HTR-8/SVneo (cell line): ENCODE results near the gene RFX1.
"Not testable (repeated sequence)": the region's sequence is repeated elsewhere in the genome, so short reads cannot be mapped to it uniquely, and the experiment has no call there.

Experiments used
- DNase-seq: peaks from one replicate; pipeline ENCODE4 v3.0.0; 2011; ENCODE audit warnings: low spot score, mixed read lengths; ENCODE audit not compliant: insufficient read length
- FAIRE-seq: peaks from 2 replicates; lab custom pipeline; 2011; peaks lifted over from hg19 to GRCh38; lab: Jason Lieb, UNC

Gene RFX1

GRCh38 chr19:13981467-13981866 lies 24.7 kb downstream of the RFX1 start:
- DNase-seq (no peak), FAIRE-seq (no peak)

- DNase-seq: no peak
- no peak for FAIRE-seq
These were observed 25.1 kb downstream of the RFX1 start for GRCh38 chr19:13981021-13981420.

GRCh38 chr19:13980340-13980739 lies 25.8 kb downstream of the RFX1 start:
- DNase-seq: no peak

GRCh38 chr19:13979686-13980085 lies 26.4 kb downstream of the RFX1 start:
- DNase-seq (no peak), FAIRE-seq (no peak)

More at GRCh38 chr19:13980340-13980739, 25.8 kb downstream of the RFX1 start:
- FAIRE-seq: no peak

- no peak for FAIRE-seq
These were observed 26.9 kb downstream of the RFX1 start for GRCh38 chr19:13979244-13979615.

GRCh38 chr19:13978351-13979243 lies 27.5 kb downstream of the RFX1 start:
- FAIRE-seq (no peak), DNase-seq (no peak)

More at GRCh38 chr19:13979244-13979615, 26.9 kb downstream of the RFX1 start:
- DNase-seq: no peak

- DNase-seq (no peak), FAIRE-seq (no peak)
These were observed 28.3 kb downstream of the RFX1 start for GRCh38 chr19:13977803-13978202.

- DNase-seq: no peak
- FAIRE-seq: no peak
These were observed 29.7 kb downstream of the RFX1 start for GRCh38 chr19:13976446-13976845.

- no peak for DNase-seq
- FAIRE-seq: no peak
These were observed 30.2 kb downstream of the RFX1 start for GRCh38 chr19:13975870-13976269.

GRCh38 chr19:13974073-13974472 lies 32.0 kb downstream of the RFX1 start:
- FAIRE-seq: no peak

GRCh38 chr19:13973479-13973878 lies 32.6 kb downstream of the RFX1 start:
- FAIRE-seq, DNase-seq: not testable (repeated sequence)

More at GRCh38 chr19:13974073-13974472, 32.0 kb downstream of the RFX1 start:
- no peak for DNase-seq

- FAIRE-seq: peak; percentile 76
These were observed 33.6 kb downstream of the RFX1 start for GRCh38 chr19:13972368-13973155.

GRCh38 chr19:13971868-13972267 lies 34.3 kb downstream of the RFX1 start:
- not testable (repeated sequence) for FAIRE-seq, DNase-seq

More at GRCh38 chr19:13972368-13973155, 33.6 kb downstream of the RFX1 start:
- DNase-seq: no peak

- FAIRE-seq (no peak), DNase-seq (no peak)
These were observed 36.2 kb downstream of the RFX1 start for GRCh38 chr19:13969897-13970296.

- FAIRE-seq (no peak), DNase-seq (no peak)
These were observed 37.1 kb downstream of the RFX1 start for GRCh38 chr19:13968999-13969398.

GRCh38 chr19:13968383-13968935 lies 37.7 kb downstream of the RFX1 start:
- DNase-seq (no peak), FAIRE-seq (no peak)

- FAIRE-seq, DNase-seq: not testable (repeated sequence)
These were observed 38.9 kb downstream of the RFX1 start for GRCh38 chr19:13967206-13967605.

- DNase-seq (no peak), FAIRE-seq (no peak)
These were observed 39.4 kb downstream of the RFX1 start for GRCh38 chr19:13966684-13967128.

GRCh38 chr19:13965926-13966683 lies 40.0 kb downstream of the RFX1 start:
- FAIRE-seq (no peak), DNase-seq (no peak)

- no peak for DNase-seq
- FAIRE-seq: no peak
These were observed 40.7 kb downstream of the RFX1 start for GRCh38 chr19:13965377-13965896.
